ENCODE data around the gene FLCN.

FLCN gene

GRCh38 chr17:17166446-17166845 is 70.5 kb downstream of the FLCN start:
- DNase-seq: no peak
- Histone ChIP-seq H3K36me3 (peaks cover 6% of the 10 kb centered on the region; the same call in 1 of the 2 replicates), H3K9me3 (no peaks in the 10 kb centered on the region), H3K4me3 (ENCODE audit: low read depth, low read length) (no peak overlapping the region), H3K27me3 (no peaks in the 10 kb centered on the region), H3K4me1 (no peaks in the 10 kb centered on the region)
- no peak for TF ChIP-seq CTCF (IDR thresholded peaks at IDR 0.05; ENCODE audit: low read depth, low read length)

GRCh38 chr17:17165666-17166308 is 71.2 kb downstream of the FLCN start:
- DNase-seq: no peak
- Histone ChIP-seq H3K36me3 (peaks cover 6% of the 10 kb centered on the region), H3K9me3 (no peaks in the 10 kb centered on the region), H3K4me1 (no peaks in the 10 kb centered on the region), H3K4me3 (ENCODE audit: low read depth, low read length) (no peak overlapping the region), H3K27me3 (no peaks in the 10 kb centered on the region)
- no peak for TF ChIP-seq CTCF (IDR thresholded peaks at IDR 0.05; ENCODE audit: low read depth, low read length)

GRCh38 chr17:17164676-17165075 is 72.3 kb downstream of the FLCN start:
- no peak for TF ChIP-seq CTCF (IDR thresholded peaks at IDR 0.05; ENCODE audit: low read depth, low read length)
- no peaks in the 10 kb centered on the region for H3K4me1 ChIP-seq
- no peaks in the 10 kb centered on the region for H3K27me3 ChIP-seq
- H3K4me3 ChIP-seq (ENCODE audit: low read depth, low read length): no peak overlapping the region
- H3K36me3 ChIP-seq: peaks cover 6% of the 10 kb centered on the region
- no peak for DNase-seq
- H3K9me3 ChIP-seq: no peaks in the 10 kb centered on the region

- TF ChIP-seq CTCF (IDR thresholded peaks at IDR 0.05; ENCODE audit: low read depth, low read length): no peak
- H3K36me3 ChIP-seq: peaks cover 6% of the 10 kb centered on the region
- H3K27me3 ChIP-seq: no peaks in the 10 kb centered on the region
- no peak for DNase-seq
- H3K4me1 ChIP-seq: no peaks in the 10 kb centered on the region
- no peaks in the 10 kb centered on the region for H3K9me3 ChIP-seq
- H3K4me3 ChIP-seq (ENCODE audit: low read depth, low read length): no peak overlapping the region
Observed at GRCh38 chr17:17164156-17164555, 72.8 kb downstream of the FLCN start.
